HL-60 (cell line): ENCODE results near the gene TESPA1.

Experiments
- POLR2AphosphoS5 ChIP-seq: IDR thresholded peaks from 2 replicates; pipeline ENCODE4 v1.6.1; 2012; ENCODE audit warnings: low read depth
- SPI1 ChIP-seq: IDR thresholded peaks from 2 replicates; pipeline ENCODE4 v1.6.1; 2012; ENCODE audit warnings: low read depth, mild to moderate bottlenecking, borderline replicate concordance
- TF ChIP-seq, protein P1 (sequence below): IDR thresholded peaks from 2 replicates; pipeline ENCODE4 v1.6.1; 2012; ENCODE audit warnings: low read depth; ENCODE audit not compliant: insufficient replicate concordance
- TF ChIP-seq, protein P2 (sequence below): IDR thresholded peaks from one replicate; pipeline ENCODE4 v1.5.1; 2011; ENCODE audit warnings: low read length, control low read depth, inconsistent platforms; ENCODE audit not compliant: insufficient read depth

DNA sequence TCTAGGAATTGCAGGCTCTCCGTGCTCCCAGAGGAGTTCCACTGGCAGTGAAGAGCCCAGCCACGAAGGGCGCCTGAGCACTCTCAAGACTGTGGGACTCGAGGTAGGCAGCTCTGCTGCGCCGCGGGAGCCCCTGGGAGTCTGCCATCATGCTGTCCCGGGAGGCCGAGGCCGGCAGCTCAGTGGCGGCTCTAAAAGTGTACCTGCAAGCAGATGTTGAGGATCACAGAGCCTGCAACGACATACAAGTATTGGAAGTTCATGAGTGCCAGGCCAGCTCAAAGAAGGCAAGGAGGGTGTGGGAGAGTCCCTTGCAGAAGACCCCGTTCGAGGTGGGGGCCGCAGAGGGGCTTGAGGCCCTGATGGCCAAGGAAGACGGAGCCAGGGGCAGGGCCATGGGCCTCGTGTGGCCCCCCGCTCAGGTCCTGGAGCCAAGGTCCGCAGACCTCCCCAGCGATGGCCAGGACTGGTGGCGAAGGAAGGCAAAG, 67.5 kb downstream of the TESPA1 start:
- TF ChIP-seq POLR2AphosphoS5 (no peak), SPI1 (no peak)
- TF ChIP-seq, protein P1, sequence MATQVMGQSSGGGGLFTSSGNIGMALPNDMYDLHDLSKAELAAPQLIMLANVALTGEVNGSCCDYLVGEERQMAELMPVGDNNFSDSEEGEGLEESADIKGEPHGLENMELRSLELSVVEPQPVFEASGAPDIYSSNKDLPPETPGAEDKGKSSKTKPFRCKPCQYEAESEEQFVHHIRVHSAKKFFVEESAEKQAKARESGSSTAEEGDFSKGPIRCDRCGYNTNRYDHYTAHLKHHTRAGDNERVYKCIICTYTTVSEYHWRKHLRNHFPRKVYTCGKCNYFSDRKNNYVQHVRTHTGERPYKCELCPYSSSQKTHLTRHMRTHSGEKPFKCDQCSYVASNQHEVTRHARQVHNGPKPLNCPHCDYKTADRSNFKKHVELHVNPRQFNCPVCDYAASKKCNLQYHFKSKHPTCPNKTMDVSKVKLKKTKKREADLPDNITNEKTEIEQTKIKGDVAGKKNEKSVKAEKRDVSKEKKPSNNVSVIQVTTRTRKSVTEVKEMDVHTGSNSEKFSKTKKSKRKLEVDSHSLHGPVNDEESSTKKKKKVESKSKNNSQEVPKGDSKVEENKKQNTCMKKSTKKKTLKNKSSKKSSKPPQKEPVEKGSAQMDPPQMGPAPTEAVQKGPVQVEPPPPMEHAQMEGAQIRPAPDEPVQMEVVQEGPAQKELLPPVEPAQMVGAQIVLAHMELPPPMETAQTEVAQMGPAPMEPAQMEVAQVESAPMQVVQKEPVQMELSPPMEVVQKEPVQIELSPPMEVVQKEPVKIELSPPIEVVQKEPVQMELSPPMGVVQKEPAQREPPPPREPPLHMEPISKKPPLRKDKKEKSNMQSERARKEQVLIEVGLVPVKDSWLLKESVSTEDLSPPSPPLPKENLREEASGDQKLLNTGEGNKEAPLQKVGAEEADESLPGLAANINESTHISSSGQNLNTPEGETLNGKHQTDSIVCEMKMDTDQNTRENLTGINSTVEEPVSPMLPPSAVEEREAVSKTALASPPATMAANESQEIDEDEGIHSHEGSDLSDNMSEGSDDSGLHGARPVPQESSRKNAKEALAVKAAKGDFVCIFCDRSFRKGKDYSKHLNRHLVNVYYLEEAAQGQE: no peak
- TF ChIP-seq, protein P2, sequence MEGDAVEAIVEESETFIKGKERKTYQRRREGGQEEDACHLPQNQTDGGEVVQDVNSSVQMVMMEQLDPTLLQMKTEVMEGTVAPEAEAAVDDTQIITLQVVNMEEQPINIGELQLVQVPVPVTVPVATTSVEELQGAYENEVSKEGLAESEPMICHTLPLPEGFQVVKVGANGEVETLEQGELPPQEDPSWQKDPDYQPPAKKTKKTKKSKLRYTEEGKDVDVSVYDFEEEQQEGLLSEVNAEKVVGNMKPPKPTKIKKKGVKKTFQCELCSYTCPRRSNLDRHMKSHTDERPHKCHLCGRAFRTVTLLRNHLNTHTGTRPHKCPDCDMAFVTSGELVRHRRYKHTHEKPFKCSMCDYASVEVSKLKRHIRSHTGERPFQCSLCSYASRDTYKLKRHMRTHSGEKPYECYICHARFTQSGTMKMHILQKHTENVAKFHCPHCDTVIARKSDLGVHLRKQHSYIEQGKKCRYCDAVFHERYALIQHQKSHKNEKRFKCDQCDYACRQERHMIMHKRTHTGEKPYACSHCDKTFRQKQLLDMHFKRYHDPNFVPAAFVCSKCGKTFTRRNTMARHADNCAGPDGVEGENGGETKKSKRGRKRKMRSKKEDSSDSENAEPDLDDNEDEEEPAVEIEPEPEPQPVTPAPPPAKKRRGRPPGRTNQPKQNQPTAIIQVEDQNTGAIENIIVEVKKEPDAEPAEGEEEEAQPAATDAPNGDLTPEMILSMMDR: no peak
